ENCODE data around the gene AHI1.

GRCh38 chr6:135522965-135523692 is 25.6 kb upstream of the AHI1 start:
- TF ChIP-seq, protein P1, sequence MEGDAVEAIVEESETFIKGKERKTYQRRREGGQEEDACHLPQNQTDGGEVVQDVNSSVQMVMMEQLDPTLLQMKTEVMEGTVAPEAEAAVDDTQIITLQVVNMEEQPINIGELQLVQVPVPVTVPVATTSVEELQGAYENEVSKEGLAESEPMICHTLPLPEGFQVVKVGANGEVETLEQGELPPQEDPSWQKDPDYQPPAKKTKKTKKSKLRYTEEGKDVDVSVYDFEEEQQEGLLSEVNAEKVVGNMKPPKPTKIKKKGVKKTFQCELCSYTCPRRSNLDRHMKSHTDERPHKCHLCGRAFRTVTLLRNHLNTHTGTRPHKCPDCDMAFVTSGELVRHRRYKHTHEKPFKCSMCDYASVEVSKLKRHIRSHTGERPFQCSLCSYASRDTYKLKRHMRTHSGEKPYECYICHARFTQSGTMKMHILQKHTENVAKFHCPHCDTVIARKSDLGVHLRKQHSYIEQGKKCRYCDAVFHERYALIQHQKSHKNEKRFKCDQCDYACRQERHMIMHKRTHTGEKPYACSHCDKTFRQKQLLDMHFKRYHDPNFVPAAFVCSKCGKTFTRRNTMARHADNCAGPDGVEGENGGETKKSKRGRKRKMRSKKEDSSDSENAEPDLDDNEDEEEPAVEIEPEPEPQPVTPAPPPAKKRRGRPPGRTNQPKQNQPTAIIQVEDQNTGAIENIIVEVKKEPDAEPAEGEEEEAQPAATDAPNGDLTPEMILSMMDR (IDR thresholded peaks at IDR 0.05; ENCODE audit: low read depth, low read length), result no peak
- no peak for TF ChIP-seq POLR2A (IDR thresholded peaks at IDR 0.05; ENCODE audit: extremely low read depth, insufficient read length)
